ENCODE results near the gene EOMES. TPM values are rescaled to one million over a fixed set of nuclear protein-coding genes. Genes with fewer than 3 reads are reported as not detected.

Gene EOMES
- total and polyA plus RNA-seq, 12 donors, result 0.01 to 0.76 (median 0.17) TPM; not detected in 3

DNA sequence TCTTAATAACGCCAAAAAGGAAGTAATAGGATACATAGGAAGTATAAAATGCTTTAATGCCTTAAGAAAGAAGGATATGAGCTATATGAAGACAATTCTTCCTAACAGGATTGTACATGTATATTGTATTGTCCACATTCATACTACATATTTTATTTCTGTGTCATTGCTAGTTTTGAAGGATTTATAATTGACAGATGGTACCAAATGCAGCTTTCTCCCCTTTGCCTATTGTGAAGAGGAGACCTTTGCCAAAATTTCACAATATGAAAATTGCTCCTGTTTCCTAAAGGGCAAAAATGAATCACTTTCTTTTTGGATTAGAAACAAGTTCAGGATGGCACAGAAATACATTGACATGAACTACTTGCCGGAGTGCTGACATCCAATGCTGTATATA is 34.8 kb upstream of the EOMES start:
- ATAC-seq, result no peak
- no peak for DNase-seq
- no peak overlapping the region for H3K4me3 ChIP-seq
- no peak overlapping the region for H3K27ac ChIP-seq
- TF ChIP-seq, protein P1, sequence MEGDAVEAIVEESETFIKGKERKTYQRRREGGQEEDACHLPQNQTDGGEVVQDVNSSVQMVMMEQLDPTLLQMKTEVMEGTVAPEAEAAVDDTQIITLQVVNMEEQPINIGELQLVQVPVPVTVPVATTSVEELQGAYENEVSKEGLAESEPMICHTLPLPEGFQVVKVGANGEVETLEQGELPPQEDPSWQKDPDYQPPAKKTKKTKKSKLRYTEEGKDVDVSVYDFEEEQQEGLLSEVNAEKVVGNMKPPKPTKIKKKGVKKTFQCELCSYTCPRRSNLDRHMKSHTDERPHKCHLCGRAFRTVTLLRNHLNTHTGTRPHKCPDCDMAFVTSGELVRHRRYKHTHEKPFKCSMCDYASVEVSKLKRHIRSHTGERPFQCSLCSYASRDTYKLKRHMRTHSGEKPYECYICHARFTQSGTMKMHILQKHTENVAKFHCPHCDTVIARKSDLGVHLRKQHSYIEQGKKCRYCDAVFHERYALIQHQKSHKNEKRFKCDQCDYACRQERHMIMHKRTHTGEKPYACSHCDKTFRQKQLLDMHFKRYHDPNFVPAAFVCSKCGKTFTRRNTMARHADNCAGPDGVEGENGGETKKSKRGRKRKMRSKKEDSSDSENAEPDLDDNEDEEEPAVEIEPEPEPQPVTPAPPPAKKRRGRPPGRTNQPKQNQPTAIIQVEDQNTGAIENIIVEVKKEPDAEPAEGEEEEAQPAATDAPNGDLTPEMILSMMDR (IDR thresholded peaks at IDR 0.05), result no peak
- H3K9me3 ChIP-seq, result no peaks in the 10 kb centered on the region
- H3K27me3 ChIP-seq, result peaks cover 0 to 10% (median 0%) of the 10 kb centered on the region in 7 donors
- intact Hi-C loops (cut with DNase I), result no loop called here
- H3K36me3 ChIP-seq, result no peaks in the 10 kb centered on the region
- WGBS, 2 donors, result 67 to 81% methylated on average over 2 of the region's 2 CpGs
- H3K4me1 ChIP-seq, result no peaks in the 10 kb centered on the region

DNA sequence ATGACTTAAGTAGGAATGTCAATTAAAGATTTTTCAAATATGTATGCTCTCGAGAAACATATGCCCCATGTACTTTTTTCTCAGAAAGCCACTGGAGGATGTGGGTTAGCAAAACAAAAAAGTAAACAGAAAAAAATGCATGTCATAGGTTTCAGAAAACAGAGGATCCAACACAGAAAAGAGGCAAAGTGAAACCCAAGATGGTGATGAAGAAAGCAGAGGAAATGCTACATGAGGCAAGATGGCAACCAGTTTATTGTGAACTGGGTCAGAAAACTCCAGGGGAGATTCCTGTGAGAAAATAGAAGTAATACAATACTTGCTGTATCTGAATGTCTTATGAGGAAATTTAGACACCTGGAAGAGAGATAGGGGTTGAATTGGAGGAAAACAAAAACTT is 30.8 kb upstream of the EOMES start:
- intact Hi-C loops (cut with DNase I), result no loop called here
- ATAC-seq (no peak), DNase-seq (no peak)
- H3K4me1 ChIP-seq, result no peaks in the 10 kb centered on the region
- H3K4me3 ChIP-seq, result no peak overlapping the region
- peaks cover 0 to 12% (median 0%) of the 10 kb centered on the region in 7 donors for H3K27me3 ChIP-seq
- WGBS, 2 donors, result 82 to 88% methylated on average over 1 of the region's 1 CpG
- no peaks in the 10 kb centered on the region for H3K9me3 ChIP-seq
- no peak overlapping the region for H3K27ac ChIP-seq
- TF ChIP-seq, protein P1 (IDR thresholded peaks at IDR 0.05), result no peak
- no peaks in the 10 kb centered on the region for H3K36me3 ChIP-seq

DNA sequence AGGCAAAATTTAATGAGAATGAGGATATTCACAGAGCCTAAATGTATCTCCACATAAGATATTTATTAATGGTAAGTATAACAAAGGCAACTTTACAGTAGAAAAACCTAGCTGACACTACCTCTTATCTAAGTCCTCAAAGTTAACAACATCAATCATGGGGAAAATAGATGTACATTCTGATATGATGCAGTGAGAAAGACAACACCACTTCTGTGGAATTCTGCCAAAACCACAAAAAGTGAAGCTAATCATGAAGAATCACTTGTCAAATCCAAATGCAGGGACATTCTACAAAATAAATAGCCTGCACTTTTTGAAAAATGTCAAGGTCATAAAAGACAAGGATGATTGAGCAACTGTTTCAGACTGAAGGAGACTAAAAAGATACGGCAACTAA is 27.5 kb upstream of the EOMES start:
- DNase-seq (no peak), ATAC-seq (no peak)
- H3K4me3 ChIP-seq, result no peak overlapping the region
- H3K9me3 ChIP-seq, result no peaks in the 10 kb centered on the region
- no peak overlapping the region for H3K27ac ChIP-seq
- intact Hi-C loops (cut with DNase I), result no loop called here
- H3K36me3 ChIP-seq, result no peaks in the 10 kb centered on the region
- TF ChIP-seq, protein P1 (IDR thresholded peaks at IDR 0.05), result no peak
- peaks cover 0 to 12% (median 0%) of the 10 kb centered on the region in 7 donors for H3K27me3 ChIP-seq
- WGBS, 2 donors, result 69 to 82% methylated on average over 1 of the region's 1 CpG
- H3K4me1 ChIP-seq, result no peaks in the 10 kb centered on the region

DNA sequence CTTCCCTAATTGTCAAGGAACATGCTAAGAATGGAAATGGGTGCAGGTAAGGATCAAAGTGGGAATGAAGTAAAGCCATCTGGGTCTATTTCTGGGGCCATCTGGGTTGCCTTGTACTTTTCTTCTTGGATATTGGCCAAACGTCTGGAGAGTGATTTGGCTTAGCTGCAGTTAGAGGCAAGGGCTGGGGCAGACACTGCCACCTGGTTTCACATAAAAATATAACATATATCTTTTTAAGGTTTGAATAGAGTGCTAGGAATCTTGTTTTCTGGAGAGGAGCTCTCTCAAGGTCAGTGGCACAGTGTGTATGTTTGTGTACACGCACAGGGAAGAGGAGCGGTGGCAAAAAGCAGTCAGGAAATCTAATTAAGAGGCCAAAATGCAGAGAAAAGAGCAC is 24.7 kb upstream of the EOMES start:
- intact Hi-C loops (cut with DNase I), result no loop called here
- ATAC-seq (no peak), DNase-seq (no peak)
- H3K27me3 ChIP-seq, result peaks cover 0 to 12% (median 0%) of the 10 kb centered on the region in 7 donors
- H3K36me3 ChIP-seq, result no peaks in the 10 kb centered on the region
- H3K4me1 ChIP-seq, result no peaks in the 10 kb centered on the region
- H3K27ac ChIP-seq, result no peak overlapping the region
- no peak overlapping the region for H3K4me3 ChIP-seq
- H3K9me3 ChIP-seq, result no peaks in the 10 kb centered on the region
- TF ChIP-seq, protein P1 (IDR thresholded peaks at IDR 0.05), result no peak
- WGBS, 2 donors, result 68 to 79% methylated on average over 3 of the region's 3 CpGs

All from heart right ventricle (tissue), 16 donors.